Embryonic facial prominence (tissue), 1 donor: ENCODE results near the gene TECPR1.

Experiments used
- DNase-seq: peaks from one replicate; pipeline ENCODE4 v3.0.0-alpha.2; 2016; ENCODE audit errors: extremely low spot score

The TECPR1 gene

GRCh38 chr7:98189559-98189958 lies 62.5 kb downstream of the TECPR1 start:
- DNase-seq: no peak

GRCh38 chr7:98187138-98187502 lies 64.9 kb downstream of the TECPR1 start:
- DNase-seq: no peak

- DNase-seq: no peak
These were observed 65.4 kb downstream of the TECPR1 start for GRCh38 chr7:98186452-98187137.

- no peak for DNase-seq
These were observed 66.9 kb downstream of the TECPR1 start for GRCh38 chr7:98185101-98185500.

- DNase-seq: no peak
These were observed 71.3 kb downstream of the TECPR1 start for GRCh38 chr7:98180751-98181150.

GRCh38 chr7:98178762-98179490 lies 73.1 kb downstream of the TECPR1 start:
- DNase-seq: no peak

- no peak for DNase-seq
These were observed 73.7 kb downstream of the TECPR1 start for GRCh38 chr7:98178321-98178720.

GRCh38 chr7:98177553-98177952 lies 74.5 kb downstream of the TECPR1 start:
- DNase-seq: no peak

GRCh38 chr7:98175260-98175940 lies 76.6 kb downstream of the TECPR1 start:
- DNase-seq: no peak

- no peak for DNase-seq
These were observed 77.4 kb downstream of the TECPR1 start for GRCh38 chr7:98174334-98175259.

GRCh38 chr7:98171449-98171848 lies 80.6 kb downstream of the TECPR1 start:
- no peak for DNase-seq

- DNase-seq: no peak
These were observed 81.1 kb downstream of the TECPR1 start for GRCh38 chr7:98170966-98171365.

GRCh38 chr7:98168904-98169621 lies 83.0 kb downstream of the TECPR1 start:
- DNase-seq: no peak

- DNase-seq: peak; percentile 9
These were observed 83.7 kb downstream of the TECPR1 start for GRCh38 chr7:98168181-98168903.

GRCh38 chr7:98167653-98168052 lies 84.4 kb downstream of the TECPR1 start:
- DNase-seq: no peak

- no peak for DNase-seq
These were observed 85.4 kb downstream of the TECPR1 start for GRCh38 chr7:98166668-98166970.

- DNase-seq: no peak
These were observed 86.0 kb downstream of the TECPR1 start for GRCh38 chr7:98165827-98166667.
